ENCODE measurements around the gene CDC25B. TPM values are rescaled to one million over a fixed set of nuclear protein-coding genes. Genes with fewer than 3 reads are reported as not detected.

The CDC25B gene
- total and polyA plus RNA-seq, 10 of the 15 experiments (the other 5 are each of a cell fraction or from before 2014, with no cell fraction given) = 4.6 to 58.8 (median 24.6) TPM

- TSS peak; percentile 75 for BruUV-seq (replicated peaks)
- H3K4me2 ChIP-seq (ENCODE audit: control insufficient read depth, insufficient read depth) = peak within 1 kb of the TSS; percentile 94
- intact Hi-C loops (cut with micrococcal nuclease; ENCODE audit: unreplicated experiment) (loop anchor here (2.0 to 5.0 kb wide), 3 partner anchors 15 to 90 kb away; no protein-coding TSS in a partner anchor), in situ Hi-C loops (cut with MboI) (no loop called here)
- H3K9me3 ChIP-seq (replicated peaks; ENCODE audit: control insufficient read depth, insufficient read depth, low read length) = no peaks in the 10 kb centered on the region
- CTCF ChIA-PET = interaction anchor here (0.6 to 5.7 kb wide), 29 partner anchors 10 to 794 kb away, joined by 3 to 52 read pairs (median 5); partner anchors contain the start of genes AP5S1, CENPB, SIGLEC1 and SPEF1
- peaks cover 24% of the 10 kb centered on the region for H3K4me1 ChIP-seq (ENCODE audit: control insufficient read depth, insufficient read depth, low read length)
- H3K36me3 ChIP-seq (ENCODE audit: control insufficient read depth in 2 of 2, insufficient read depth in 2 of 2, low read length in 1 of 2) = no peaks in the 10 kb centered on the region; a peak in 1 of 4 replicates
- peak within 1 kb of the TSS; percentile 75 for H3K27ac ChIP-seq (ENCODE audit: control insufficient read depth, insufficient read depth)
- H3K79me2 ChIP-seq (ENCODE audit: control insufficient read depth, insufficient read depth, low read length) = peaks cover 14% of the 10 kb centered on the region
- SMC1A ChIA-PET (ENCODE audit: uncharacterized antibody, unreplicated experiment) = interaction anchor here (0.6 to 2.2 kb wide), 11 partner anchors 9 to 1838 kb away, joined by 3 to 12 read pairs (median 3); partner anchors contain the start of genes AP5S1 and CENPB
- H3K27me3 ChIP-seq (replicated peaks in 1 of 2; ENCODE audit: control insufficient read depth in 2 of 2, insufficient read depth in 2 of 2, low read length in 1 of 2) = no peaks in the 10 kb centered on the region
- H3K4me3 ChIP-seq = peak within 1 kb of the TSS; percentile 89
- DNase-seq (ENCODE audit: low read depth, low spot score) = peak; percentile 91
- FAIRE-seq = peak; percentile 98
- RAD21 ChIA-PET (ENCODE audit: unreplicated experiment) = interaction anchor here (0.6 to 2.1 kb wide), 17 partner anchors 10 to 304 kb away, joined by 3 to 10 read pairs (median 4); partner anchors contain the start of genes AP5S1 and SPEF1
- POLR2A ChIA-PET = interaction anchor here (0.5 to 2.5 kb wide), 8 partner anchors 11 to 315 kb away, joined by 3 to 9 read pairs (median 3); partner anchors contain the start of gene AP5S1
- peak within 1 kb of the TSS; percentile 96 for H2AFZ ChIP-seq (ENCODE audit: control insufficient read depth, low read depth, low read length)
- WGBS (ENCODE audit: insufficient coverage, insufficient replicate concordance, low lambda C conversion rate, missing lambda C conversion rate) = under 1% methylated on average over 54 of the region's 80 CpGs
- no peaks in the 10 kb centered on the region for H4K20me1 ChIP-seq (ENCODE audit: control insufficient read depth, insufficient read depth)
- peak; percentile 97 for ATAC-seq
- peak within 1 kb of the TSS; percentile 82 for H3K9ac ChIP-seq (ENCODE audit: control insufficient read depth, insufficient read depth, low read length)
- TF ChIP-seq BMI1 (IDR thresholded peaks at IDR 0.05; ENCODE audit: borderline replicate concordance) = no peak
- TF ChIP-seq ZNF687 (IDR thresholded peaks at IDR 0.05) = 0 out of 2 replicates have a peak, but pooled peaks have one; percentile 28
- TF ChIP-seq EGR1 (IDR thresholded peaks at IDR 0.05; ENCODE audit: borderline replicate concordance in 1 of 2, low read depth in 2 of 2, low read length in 2 of 2) = peak in 1 of 2 experiments; percentile 52; a peak in 1 of 3 replicates
- TF ChIP-seq SPI1 (IDR thresholded peaks at IDR 0.05; ENCODE audit: borderline replicate concordance, insufficient read depth, low read depth, low read length) = no peak
- no peak for TF ChIP-seq JUNB (IDR thresholded peaks at IDR 0.05)
- no peak for TF ChIP-seq E2F8 (IDR thresholded peaks at IDR 0.05; ENCODE audit: low read depth, partially characterized antibody)
- TF ChIP-seq TAF1 (IDR thresholded peaks at IDR 0.05; ENCODE audit: borderline replicate concordance, low read depth, low read length) = peak; percentile 58
- TF ChIP-seq NR2F1 (conservative IDR thresholded peaks at IDR 0.05) = peak; percentile 55
- no peak for TF ChIP-seq ZZZ3 (IDR thresholded peaks at IDR 0.05; ENCODE audit: control insufficient read depth, insufficient read length, low read depth)
- TF ChIP-seq BCLAF1 (IDR thresholded peaks at IDR 0.05) = no peak
These were observed 28.4 kb upstream of the CDC25B start, which contains the start of gene ADISSP for GRCh38 chr20:3767427-3768341. Gene ADISSP, minus strand, starts transcription at chr20:3767753. Its CDS starts 7,653 bp downstream, at chr20:3760100.

All from GM12878 (cell line).